Mesothelial cell of epicardium (in vitro differentiated cells): ENCODE data around the gene KIAA0319L. TPM values are rescaled to one million over a fixed set of nuclear protein-coding genes. Genes with fewer than 3 reads are reported as not detected.

ENCODE experiments used
- DNase-seq, 2 experiments: peaks; one replicate each; pipeline ENCODE4 v3.0.0; 2021; ENCODE audit warnings: low spot score in 2 of 2; ENCODE audit not compliant: unreplicated experiment in 2 of 2
- H3K27ac Mint-ChIP-seq: 2 replicates; pipeline ENCODE4 v1.8.0; 2021; ENCODE audit warnings: mixed read lengths
- H3K27me3 Mint-ChIP-seq: 2 replicates; pipeline ENCODE4 v1.8.0; 2021; ENCODE audit warnings: low read depth, mixed read lengths
- H3K36me3 Mint-ChIP-seq: 2 replicates; pipeline ENCODE4 v1.8.0; 2021; ENCODE audit warnings: mixed read lengths
- H3K4me1 Mint-ChIP-seq: 2 replicates; pipeline ENCODE4 v1.8.0; 2021; ENCODE audit warnings: mixed read lengths
- H3K4me3 Mint-ChIP-seq: 2 replicates; pipeline ENCODE4 v1.8.0; 2021; ENCODE audit warnings: mild to moderate bottlenecking, moderate library complexity, mixed read lengths
- H3K9me3 Mint-ChIP-seq: 2 replicates; pipeline ENCODE4 v1.8.0; 2021; ENCODE audit warnings: mixed read lengths
- CTCF ChIP-seq: fragments of 200-600 bp; sonication (generic); IDR thresholded peaks from one replicate; pipeline ENCODE4 v1.5.0; 2021; ENCODE audit warnings: antibody characterized with exemption; ENCODE audit not compliant: unreplicated experiment
- total RNA-seq: library from RNA; stranded (reverse); gene quantifications from 3 replicates; pipeline ENCODE4 v1.2.1, GENCODE V29; 2021

The KIAA0319L gene
- total RNA-seq, 1 donor from 2014 or later: 72.5 TPM

GRCh38 chr1:35408925-35409324 is 148.3 kb downstream of the KIAA0319L start:
- no peak overlapping the region for H3K4me3 Mint-ChIP-seq
- peaks cover 54% of the 10 kb centered on the region for H3K36me3 Mint-ChIP-seq
- H3K9me3 Mint-ChIP-seq: peaks cover 14% of the 10 kb centered on the region
- no peaks in the 10 kb centered on the region for H3K4me1 Mint-ChIP-seq
- DNase-seq: no peak
- H3K27me3 Mint-ChIP-seq: no peaks in the 10 kb centered on the region
- no peak overlapping the region for H3K27ac Mint-ChIP-seq
- TF ChIP-seq CTCF: no peak

- DNase-seq: no peak
- no peak overlapping the region for H3K27ac Mint-ChIP-seq
- peaks cover 14% of the 10 kb centered on the region for H3K9me3 Mint-ChIP-seq
- peaks cover 61% of the 10 kb centered on the region for H3K36me3 Mint-ChIP-seq
- no peaks in the 10 kb centered on the region for H3K4me1 Mint-ChIP-seq
- no peak for TF ChIP-seq CTCF
- no peak overlapping the region for H3K4me3 Mint-ChIP-seq
- H3K27me3 Mint-ChIP-seq: no peaks in the 10 kb centered on the region
Measured at GRCh38 chr1:35407743-35408142, 149.5 kb downstream of the KIAA0319L start.

DNA sequence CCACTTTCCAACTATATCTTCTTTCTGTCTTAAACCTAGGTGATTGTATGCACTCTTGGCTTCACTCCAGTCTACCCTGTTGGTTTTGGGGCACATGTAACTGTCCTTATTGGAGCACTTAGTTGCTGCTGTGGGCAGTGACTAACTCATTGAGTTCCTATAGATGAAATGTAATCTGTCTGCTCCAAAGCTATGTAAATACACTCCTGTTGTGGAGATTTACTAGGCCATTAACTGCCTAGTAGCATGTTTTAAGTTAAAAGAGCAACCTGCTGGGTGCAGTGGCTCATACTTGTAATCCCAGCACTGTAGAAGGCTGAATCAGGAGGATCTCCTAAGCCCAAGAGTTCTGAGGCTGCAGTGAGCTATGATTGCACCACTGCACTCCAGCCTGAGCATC is 151.1 kb downstream of the KIAA0319L start:
- no peak for DNase-seq

DNA sequence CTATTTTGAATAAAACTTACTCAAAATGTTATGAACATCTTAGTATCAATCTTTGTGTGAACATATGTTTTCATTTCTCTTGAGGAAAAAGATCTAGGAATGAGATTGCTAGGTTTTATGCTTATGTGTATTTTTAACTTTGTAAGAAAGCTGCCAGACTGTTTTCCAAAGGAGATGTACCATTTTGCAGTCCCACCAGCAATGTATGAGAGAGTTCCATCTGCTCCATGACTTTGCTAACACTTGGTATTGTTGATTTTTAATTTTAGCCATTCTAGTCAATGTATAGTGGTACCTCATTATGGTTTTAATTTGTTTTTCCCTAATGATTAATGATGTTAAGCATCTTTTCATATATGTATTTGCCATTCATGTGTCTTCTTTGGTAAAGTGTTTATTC is 156.2 kb downstream of the KIAA0319L start:
- Mint-ChIP-seq H3K9me3 (peaks cover 15% of the 10 kb centered on the region), H3K4me3 (no peak overlapping the region), H3K27me3 (no peaks in the 10 kb centered on the region), H3K4me1 (no peaks in the 10 kb centered on the region), H3K27ac (no peak overlapping the region), H3K36me3 (peaks cover 61% of the 10 kb centered on the region)
- no peak for TF ChIP-seq CTCF
- DNase-seq: no peak

More for the DNA sequence above, 151.1 kb downstream of the KIAA0319L start:
- TF ChIP-seq CTCF: no peak
- H3K27ac Mint-ChIP-seq: no peak overlapping the region
- no peak overlapping the region for H3K4me3 Mint-ChIP-seq
- H3K4me1 Mint-ChIP-seq: no peaks in the 10 kb centered on the region
- H3K9me3 Mint-ChIP-seq: peaks cover 23% of the 10 kb centered on the region
- peaks cover 66% of the 10 kb centered on the region for H3K36me3 Mint-ChIP-seq
- no peaks in the 10 kb centered on the region for H3K27me3 Mint-ChIP-seq

DNA sequence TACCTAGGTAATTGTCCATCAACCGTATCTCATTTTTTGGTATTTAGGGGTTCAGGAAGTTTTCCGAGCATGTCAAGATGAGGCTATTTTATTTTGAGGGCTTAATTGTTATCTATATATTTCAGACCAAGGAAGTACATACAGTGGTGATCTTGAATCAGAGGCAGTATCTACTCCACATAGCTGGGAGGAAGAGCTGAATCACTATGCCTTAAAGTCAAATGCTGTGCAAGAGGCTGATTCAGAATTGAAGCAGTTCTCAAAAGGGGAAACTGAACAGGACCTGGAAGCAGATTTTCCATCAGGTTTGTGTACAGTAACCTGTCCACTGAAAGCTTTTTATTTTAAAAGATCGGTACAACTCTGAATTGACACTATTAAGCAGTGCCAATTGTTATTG is 158.5 kb downstream of the KIAA0319L start:
- Mint-ChIP-seq H3K9me3 (peaks cover 15% of the 10 kb centered on the region), H3K4me3 (no peak overlapping the region), H3K27me3 (no peaks in the 10 kb centered on the region), H3K36me3 (peaks cover 58% of the 10 kb centered on the region), H3K4me1 (no peaks in the 10 kb centered on the region), H3K27ac (no peak overlapping the region)
- TF ChIP-seq CTCF: no peak
- DNase-seq: no peak

- H3K27ac Mint-ChIP-seq: no peak overlapping the region
- no peak for DNase-seq
- H3K4me1 Mint-ChIP-seq: no peaks in the 10 kb centered on the region
- peaks cover 45% of the 10 kb centered on the region for H3K36me3 Mint-ChIP-seq
- TF ChIP-seq CTCF: no peak
- no peaks in the 10 kb centered on the region for H3K27me3 Mint-ChIP-seq
- H3K9me3 Mint-ChIP-seq: peaks cover 8% of the 10 kb centered on the region
- no peak overlapping the region for H3K4me3 Mint-ChIP-seq
Measured at GRCh38 chr1:35394386-35394785, 162.8 kb downstream of the KIAA0319L start.
